ENCODE measurements around the gene NRXN3.

The NRXN3 gene

GRCh38 chr14:79028281-79028680 lies 858.1 kb downstream of the NRXN3 start:
- no peak for DNase-seq

GRCh38 chr14:79036441-79036840 lies 866.3 kb downstream of the NRXN3 start:
- DNase-seq = no peak

- no peak for DNase-seq
Measured at GRCh38 chr14:79037106-79037505, 866.9 kb downstream of the NRXN3 start.

DNA sequence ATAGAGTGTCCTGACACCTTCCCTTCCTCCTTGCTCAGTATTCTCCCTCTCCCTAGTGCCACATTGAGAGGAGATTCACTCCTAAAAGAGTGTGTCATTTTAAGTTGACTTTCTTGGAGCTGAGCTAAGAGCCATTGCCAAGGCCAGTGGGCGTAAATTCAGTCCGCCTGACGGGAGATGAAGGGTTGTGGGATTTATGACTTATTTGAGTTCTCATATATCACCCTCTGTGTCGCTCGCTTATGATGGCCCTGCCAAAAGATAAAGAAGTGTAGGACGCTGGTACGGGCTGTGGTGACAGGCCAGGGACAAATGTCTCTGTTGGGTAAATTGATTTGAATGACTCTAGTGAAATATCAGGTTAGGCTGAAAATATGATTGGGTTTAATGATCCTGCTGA lies 867.4 kb downstream of the NRXN3 start:
- no peak for DNase-seq

- DNase-seq = no peak
Measured at GRCh38 chr14:79040790-79041189, 870.6 kb downstream of the NRXN3 start.

DNA sequence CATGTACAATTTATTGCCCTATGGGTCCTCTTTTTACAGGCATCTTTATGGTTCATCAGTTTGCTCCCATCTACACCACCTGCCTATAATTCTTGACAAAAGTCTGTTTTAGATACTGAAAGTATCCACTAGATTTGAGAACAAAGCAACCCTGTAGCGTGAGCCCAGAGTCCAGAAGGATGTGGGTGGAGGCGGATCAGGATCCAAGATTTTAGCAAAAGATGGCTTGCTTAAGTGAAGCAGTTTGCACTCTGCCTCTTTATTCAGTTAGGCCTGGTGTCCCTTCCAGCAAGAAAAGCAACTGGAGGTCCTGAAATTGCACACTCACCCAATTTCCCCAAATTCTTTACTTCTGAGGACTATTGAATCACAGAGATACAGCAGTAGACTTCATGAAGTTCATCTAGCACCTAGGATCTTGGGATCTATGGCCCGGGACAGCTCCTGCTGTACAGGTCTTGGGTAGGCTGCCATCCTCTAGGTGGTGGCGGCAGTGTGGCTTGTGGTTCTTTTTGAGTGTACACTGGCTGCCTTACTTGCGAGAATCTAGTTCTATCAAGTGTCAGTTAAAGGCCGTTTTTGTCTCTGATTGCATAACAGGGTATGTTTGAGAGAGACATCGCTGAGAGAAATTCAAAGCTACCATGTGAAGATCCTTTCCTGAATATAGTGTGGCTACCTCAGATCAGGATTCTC lies 873.2 kb downstream of the NRXN3 start:
- no peak for DNase-seq

- DNase-seq = no peak
Measured at GRCh38 chr14:79044894-79045624, 874.9 kb downstream of the NRXN3 start.

- no peak for DNase-seq
Measured at GRCh38 chr14:79050787-79051727, 880.9 kb downstream of the NRXN3 start.

DNA sequence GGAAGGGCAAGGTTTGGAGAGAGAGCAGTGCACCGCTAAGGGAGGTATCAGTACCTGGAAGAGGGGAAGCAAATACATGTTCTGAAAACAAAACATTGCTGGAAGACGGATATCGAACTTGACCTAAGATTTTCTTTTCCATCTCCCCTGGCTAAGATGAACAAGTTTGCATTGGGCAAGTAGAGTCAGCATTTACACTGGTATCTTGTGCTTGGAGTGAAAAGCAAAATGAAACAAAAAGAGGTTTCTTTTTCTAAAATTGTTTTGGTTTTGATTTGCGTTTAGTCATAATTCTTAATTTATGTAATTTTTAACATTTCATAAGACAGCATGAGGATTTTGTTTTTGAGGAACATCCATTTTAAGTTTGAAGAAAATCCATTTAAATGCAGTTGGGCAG lies 881.6 kb downstream of the NRXN3 start:
- no peak for DNase-seq

GRCh38 chr14:79056879-79057278 lies 886.7 kb downstream of the NRXN3 start:
- no peak for DNase-seq

- DNase-seq = no peak
Measured at GRCh38 chr14:79057333-79057732, 887.2 kb downstream of the NRXN3 start.

DNA sequence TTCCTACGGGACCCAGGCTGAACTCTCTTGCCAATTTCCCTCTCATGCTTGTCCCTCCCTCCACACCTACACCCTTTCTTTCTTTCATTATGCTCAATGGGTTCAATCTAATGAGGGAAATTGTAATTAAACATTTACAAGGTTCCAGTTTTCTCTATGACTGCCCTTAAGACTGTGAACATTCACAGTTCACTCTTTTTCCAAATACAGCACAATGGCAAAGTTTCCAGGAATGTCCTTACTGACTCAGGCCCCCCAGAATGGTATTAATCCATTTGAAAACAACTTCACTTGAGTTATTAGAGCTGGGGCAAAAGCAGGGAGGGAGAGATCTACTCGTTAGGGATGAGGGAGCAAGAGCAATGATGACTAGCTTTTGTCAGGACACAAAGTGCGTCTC lies 892.1 kb downstream of the NRXN3 start:
- no peak for DNase-seq

GRCh38 chr14:79064214-79064613 lies 894.0 kb downstream of the NRXN3 start:
- no peak for DNase-seq

DNA sequence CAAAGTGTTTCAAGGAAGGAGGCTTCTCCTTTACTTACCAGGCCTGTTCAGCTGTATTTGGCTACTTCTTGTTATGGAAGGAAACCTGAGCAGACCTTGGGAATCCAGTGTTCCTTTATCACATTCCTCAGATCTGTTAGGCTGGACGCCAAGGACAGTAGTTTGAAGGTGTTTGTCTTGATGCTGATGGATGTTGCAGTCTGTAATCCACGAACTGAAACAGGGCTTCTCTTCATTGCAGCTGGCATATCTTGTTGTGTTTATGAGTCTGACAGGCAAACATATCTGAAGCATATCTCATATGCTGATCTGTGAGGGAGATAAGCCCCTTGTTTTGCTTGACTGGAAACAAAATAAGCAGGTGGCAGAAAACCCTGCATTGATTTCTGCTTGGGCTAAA lies 904.3 kb downstream of the NRXN3 start:
- DNase-seq = no peak

GRCh38 chr14:79076428-79076827 lies 906.3 kb downstream of the NRXN3 start:
- DNase-seq = no peak

- no peak for DNase-seq
Measured at GRCh38 chr14:79077096-79077495, 906.9 kb downstream of the NRXN3 start.

DNA sequence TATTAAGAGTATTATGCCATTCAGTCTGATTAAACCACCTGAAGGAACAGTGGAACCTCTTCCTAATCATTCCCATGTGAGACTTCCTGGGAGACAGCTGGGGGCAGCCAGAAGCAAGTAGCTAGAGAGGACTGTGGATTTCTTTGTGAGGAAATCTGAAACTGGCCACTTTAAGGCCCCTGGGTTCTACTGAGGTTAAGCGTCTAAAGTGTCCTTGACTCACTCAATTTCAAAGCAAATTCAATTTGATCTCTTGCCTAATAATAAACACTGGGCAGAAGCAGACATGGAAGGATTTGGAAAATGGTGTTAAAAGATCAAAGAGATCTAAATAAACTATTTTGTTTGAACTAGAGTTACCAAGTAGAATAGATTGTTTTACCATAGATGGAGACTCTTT lies 909.9 kb downstream of the NRXN3 start:
- DNase-seq = no peak

- DNase-seq = no peak
Measured at GRCh38 chr14:79082883-79083282, 912.7 kb downstream of the NRXN3 start.

- no peak for DNase-seq
Measured at GRCh38 chr14:79083356-79083755, 913.2 kb downstream of the NRXN3 start.

DNA sequence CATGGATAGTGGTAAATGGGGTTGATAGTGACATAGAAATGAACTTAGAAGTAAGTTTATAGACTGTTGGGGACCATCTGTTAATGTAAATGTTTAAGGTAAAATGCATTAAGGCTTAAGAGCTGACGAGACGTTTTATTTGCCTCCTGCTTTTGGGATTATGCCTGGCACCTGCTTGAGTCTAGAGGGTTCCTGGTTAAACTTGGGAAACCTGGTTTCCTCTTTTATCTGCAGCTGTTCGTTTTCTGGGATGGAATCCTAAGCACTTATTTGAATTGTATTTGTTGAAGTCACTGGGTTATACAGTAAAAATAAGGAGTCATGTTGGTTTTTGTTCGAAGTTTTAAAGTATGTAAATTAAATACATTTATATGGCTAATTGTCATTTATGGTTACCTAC lies 914.7 kb downstream of the NRXN3 start:
- DNase-seq = no peak

- no peak for DNase-seq
Measured at GRCh38 chr14:79089576-79089975, 919.4 kb downstream of the NRXN3 start.

DNA sequence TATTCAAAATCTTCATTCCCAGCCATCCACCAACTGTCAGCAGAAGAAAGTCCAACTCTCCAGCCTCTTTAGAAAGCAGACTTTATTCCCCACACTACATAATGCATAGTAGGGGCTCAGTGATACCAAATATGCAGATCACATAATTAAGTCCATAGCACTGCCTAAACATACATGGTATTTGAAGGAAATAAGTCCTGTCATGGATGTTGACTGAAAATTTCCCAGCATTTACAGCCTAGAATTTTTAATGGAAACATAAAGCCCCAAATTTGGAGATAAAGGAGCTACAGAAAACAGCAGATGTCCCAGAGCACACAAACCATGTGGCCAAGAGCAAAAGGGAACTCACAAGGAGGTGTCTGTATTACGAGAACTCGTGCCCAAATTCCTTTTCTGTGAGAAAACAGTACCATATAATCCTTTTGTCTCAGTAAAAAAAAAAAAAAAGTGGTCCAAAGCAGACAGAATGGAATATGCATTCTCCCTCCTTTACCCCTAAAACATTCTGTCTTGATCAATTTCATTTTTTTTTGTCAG lies 920.5 kb downstream of the NRXN3 start:
- no peak for DNase-seq

DNA sequence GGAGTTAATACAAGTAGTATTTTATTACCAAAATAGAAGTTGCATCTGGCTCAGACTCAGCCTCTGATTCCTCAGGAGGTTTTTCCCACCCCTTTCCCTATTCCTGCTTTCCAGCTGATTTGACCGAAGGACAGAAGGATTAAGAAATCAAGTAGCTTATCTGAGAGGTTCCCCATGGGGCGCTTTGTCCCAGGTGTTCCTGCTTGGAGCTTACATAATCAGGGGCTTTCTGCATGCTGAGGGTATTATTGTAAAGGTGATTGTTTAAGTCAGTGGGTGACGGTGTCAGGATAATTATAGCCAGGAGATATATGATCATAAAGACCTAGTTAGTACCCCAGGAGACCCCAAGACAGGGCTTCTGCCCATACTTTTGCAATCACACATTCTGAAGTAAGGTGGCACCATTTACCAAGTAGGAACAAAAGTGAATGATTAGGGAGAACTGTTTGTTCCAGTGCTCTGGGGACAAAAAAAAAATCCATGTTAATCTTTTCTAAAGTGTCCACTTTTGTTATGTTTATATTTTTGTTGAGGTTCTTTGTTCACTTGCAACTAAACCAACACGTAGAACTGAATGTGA lies 921.3 kb downstream of the NRXN3 start:
- DNase-seq = no peak
